CD4-positive, alpha-beta T cell treated with Interferon alpha-2 for 1 hour (primary cell): ENCODE measurements around the gene UNC13A.

Experiments
- DNase-seq, 2 donors: peaks; one replicate each; pipeline ENCODE4 v3.0.0-alpha.2; 2020 to 2022

The UNC13A gene

DNA sequence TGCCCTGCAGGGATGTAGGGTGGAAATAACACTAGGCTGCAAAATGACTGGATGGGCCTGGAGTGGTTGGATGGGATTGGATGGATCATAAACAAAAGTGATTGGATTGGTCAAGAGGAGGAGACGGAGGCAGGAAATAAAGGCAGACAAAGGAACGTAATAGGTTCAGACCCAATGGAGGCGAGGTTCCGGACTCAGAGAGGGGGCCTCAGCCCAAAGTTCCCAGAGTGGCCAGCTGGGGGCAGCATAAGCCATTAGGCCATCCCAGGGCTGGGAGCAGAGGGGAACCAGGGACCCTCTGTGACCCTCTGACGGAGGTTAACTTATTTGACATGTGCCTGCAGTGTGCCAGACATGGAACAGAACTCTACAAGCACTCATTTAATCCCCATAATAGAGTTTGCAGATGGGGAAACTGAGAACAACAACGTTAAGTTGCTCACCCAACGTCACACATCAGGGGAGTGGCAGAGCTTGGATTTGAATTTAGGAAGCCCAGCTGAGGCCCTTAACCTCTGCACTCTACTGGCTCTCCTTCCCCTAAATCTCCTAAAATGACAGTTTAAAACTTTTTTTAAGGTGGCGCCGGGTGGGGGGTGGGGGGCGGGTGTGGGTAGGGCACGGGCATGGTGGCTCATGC lies 15.8 kb upstream of the UNC13A start:
- peak; percentile 61 to 75 for DNase-seq

GRCh38 chr19:17695198-17695597 lies 7.0 kb upstream of the UNC13A start:
- DNase-seq = no peak

GRCh38 chr19:17692566-17692965 lies 4.4 kb upstream of the UNC13A start:
- DNase-seq = no peak

GRCh38 chr19:17688853-17689595 lies 870 bp upstream of the UNC13A start:
- DNase-seq = no peak

DNA sequence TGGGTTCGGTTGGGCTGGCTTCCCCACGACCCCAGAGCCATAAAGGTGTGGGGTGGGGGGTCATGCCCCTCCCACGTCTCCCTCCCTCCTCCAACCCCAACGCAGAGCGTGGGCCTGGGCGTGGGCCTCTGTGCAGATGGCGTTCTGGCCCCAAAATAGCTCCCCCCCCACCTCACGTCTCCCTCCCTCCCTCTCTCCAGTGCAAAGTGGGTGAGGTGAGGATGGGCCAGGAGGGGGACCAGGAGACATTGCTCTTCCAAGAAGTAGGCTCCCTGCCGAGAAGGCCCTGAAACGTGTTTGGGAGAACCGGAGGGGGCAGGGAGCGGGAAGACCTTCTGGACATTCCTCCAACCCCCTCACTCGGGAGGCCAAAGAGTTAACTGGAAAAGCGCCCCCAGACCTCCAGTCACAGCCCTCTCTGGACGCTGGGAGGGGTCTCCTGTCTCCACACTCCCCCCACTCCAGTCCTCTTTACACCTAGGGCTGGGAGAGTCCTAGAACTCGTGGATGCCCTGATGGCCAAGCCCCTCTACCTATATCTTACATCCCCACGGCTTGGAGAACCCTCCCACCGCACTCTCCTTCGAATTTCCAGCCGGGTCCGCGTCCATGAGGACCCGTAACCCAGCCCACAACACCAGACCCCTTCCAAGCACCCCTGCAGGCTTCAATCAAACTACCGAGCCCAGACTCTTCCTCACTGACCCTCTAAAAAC lies 855 bp downstream of the UNC13A start:
- no peak for DNase-seq

GRCh38 chr19:17686592-17687024 lies 1.5 kb downstream of the UNC13A start:
- no peak for DNase-seq

- DNase-seq = no peak
Measured at GRCh38 chr19:17686023-17686521, 2.1 kb downstream of the UNC13A start.

DNA sequence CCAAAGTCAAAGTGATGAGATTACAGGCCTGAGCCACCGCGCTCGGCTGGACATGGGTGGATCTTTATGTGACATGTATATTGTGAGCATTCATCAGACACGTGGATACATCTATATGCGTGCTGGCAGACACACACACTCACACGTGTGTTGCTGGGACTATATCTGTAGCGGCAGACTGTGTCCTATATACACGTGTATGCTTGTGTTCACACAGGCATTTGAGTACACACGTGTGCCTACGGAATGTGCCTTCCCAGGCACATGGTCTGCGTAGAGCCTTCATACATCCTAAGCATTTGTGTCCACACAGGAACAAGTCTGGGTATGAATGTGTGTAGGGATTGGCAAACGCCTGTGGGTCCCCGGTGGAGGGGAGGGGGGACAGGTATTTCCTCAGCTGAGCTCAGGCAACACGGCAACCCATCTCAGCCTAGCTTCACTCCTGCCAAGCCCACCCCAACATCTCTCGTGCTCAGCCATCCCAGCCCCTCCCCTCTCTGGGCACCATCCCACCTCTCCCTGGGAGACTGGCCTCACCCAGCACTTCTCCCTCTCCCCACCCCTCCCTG lies 2.6 kb downstream of the UNC13A start:
- DNase-seq = no peak

DNA sequence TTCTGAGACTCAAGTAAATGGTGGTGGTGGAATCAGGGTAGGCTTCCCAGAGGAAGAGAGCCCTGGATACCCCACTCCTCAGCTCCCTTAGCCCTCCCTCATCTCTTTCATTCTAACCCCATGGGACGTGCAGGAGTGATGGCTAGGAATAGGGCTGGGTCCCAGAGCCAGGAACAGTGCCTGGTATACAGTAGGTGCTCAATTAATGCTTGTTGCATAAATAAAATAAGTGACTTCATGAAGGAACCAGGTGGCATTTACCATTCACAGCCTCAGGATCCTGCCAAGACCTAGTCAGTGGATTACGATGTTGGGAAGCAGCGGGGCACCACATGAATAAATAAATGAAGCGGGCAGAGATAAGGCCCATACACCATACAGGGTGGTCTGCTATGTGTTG lies 3.9 kb downstream of the UNC13A start:
- DNase-seq = no peak

DNA sequence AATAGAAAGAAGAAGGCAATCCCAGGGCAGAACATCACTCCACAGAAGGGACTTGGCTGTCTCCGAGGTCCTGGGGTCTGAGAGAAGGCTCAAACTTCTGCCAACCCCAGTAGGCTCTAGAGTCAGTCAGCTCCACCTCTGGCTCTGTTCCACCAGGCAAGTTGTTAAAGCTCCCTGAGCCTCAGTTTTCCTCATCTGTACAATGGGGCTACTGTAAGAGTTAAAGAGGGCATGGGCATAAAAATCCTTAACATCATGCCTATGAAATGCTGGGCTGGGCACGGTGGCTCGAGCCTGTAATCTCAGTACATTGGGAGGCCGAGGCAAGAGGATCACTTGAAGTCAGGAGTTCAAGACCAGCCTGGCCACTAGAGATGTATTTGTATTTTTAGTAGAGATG lies 5.1 kb downstream of the UNC13A start:
- DNase-seq = no peak

DNA sequence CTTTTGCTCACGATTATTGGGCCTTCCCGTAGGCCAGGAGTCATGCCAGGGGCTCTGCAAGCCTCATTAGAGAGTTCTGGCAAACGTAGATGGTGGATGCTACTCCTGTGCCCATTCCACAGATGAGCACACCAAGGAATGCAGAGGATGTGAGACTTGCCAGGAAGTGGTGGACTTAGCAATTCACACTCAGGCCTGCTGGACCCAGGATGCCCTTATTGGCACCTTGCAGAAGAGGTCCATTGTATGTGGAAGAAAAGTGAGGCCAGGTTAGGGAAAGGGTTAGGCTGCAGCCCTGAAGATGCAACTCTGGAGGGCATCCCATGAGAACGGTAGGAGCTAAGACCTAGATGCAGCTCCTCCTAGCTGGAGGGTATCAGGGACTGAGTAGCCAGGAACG lies 5.9 kb downstream of the UNC13A start:
- DNase-seq = no peak

GRCh38 chr19:17681505-17682125 lies 6.5 kb downstream of the UNC13A start:
- peak; percentile 9 to 32 for DNase-seq

DNA sequence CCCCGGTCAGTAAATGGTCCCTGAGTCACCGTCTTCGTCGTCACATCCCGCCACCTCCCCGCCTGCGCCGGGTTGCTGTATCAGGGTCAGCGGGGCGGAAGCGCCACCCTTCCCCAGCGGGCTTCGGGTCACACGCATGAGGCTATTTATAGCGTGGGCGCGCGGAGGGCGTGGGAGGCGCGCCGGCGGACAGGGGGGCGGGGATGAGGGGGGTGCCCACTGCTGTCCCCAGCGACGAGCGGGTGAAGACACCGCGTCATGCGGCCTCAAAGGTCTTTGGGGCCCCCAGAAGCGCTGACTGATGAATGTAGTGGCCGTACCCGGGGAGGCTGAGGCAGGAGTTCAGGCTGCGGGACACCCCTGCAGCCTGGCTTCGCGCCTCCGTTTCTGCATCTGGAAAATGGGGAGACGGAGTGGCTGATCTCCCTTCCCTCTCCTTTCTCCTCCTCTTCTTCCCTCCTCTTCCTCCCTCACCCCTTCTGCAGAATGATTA lies 7.9 kb downstream of the UNC13A start:
- peak; percentile 66 to 76 for DNase-seq

- DNase-seq = no peak
Measured at GRCh38 chr19:17679526-17680229, 8.5 kb downstream of the UNC13A start.

DNA sequence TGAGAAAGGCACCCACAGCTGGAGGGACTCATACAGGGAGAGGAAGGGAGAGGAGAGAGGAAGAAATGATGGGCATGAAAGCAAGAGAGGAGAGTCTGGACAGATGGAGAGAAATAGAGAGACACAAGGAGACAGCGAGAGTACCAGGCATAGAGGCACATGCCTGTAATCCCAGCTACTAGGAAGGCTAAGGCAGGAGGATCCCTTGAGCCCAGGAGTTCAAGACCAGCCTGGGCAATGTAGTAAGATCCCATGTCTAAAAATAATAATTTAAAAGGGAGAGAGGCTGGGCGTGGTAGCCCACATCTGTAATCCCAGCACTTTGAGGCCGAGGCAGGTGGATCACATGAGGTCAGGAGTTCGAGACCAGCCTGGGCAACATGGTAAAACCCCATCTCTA lies 9.3 kb downstream of the UNC13A start:
- DNase-seq = no peak

DNA sequence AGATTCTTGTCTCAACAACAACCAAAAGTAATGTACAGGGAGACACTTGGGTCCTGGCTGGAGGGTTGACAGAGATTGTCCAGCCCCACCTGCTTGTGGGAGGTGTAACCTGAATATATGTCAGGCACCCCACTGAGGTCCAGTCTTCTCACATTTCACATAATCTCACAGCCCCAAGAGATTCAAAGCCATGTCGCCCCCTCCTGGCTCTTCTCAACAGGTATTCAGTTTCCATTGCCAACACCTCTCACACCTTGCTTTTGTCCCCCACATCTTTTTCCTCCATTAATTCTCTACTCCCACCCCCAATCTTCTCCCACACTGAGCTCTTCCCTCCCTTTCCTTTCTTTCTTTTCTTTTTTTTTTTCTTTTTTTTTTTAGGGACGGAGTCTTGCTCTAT lies 11.2 kb downstream of the UNC13A start:
- DNase-seq = peak in 1 of 2 donors; percentile 9

GRCh38 chr19:17676295-17676694 lies 11.9 kb downstream of the UNC13A start:
- no peak for DNase-seq

GRCh38 chr19:17673937-17674799 lies 14.0 kb downstream of the UNC13A start:
- no peak for DNase-seq

DNA sequence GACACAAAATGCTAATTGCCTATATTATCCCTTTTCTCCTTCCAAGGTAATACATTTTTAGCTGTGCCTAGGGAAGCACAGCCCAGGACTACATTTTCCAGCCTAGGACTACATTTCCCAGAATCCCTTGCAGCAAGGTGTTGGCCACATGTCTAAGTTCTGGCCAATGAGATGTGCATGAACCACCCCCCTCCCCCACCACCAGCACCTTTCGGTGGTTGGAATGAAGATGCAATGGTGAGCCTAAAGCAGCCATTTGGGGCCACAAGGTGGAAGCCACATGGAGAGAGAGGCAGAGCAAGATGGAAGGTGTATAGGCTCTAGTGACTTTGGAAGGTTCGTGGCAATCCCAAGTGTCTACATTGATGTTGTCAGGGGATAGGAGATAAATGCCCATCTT lies 16.2 kb downstream of the UNC13A start:
- peak in 1 of 2 donors; percentile 39 for DNase-seq

GRCh38 chr19:17669419-17669818 lies 18.7 kb downstream of the UNC13A start:
- DNase-seq = no peak

- DNase-seq = no peak
Measured at GRCh38 chr19:17665058-17665457, 23.1 kb downstream of the UNC13A start.
